ENCODE results near the gene CNTN5.

The CNTN5 gene

GRCh38 chr11:99640671-99641070 is 619.9 kb downstream of the CNTN5 start:
- DNase-seq = no peak

- DNase-seq = no peak
These were observed 625.2 kb downstream of the CNTN5 start for GRCh38 chr11:99645934-99646333.

- no peak for DNase-seq
These were observed 649.4 kb downstream of the CNTN5 start for GRCh38 chr11:99670067-99670676.

GRCh38 chr11:99671808-99672409 is 651.2 kb downstream of the CNTN5 start:
- DNase-seq = no peak

GRCh38 chr11:99676292-99676691 is 655.5 kb downstream of the CNTN5 start:
- no peak for DNase-seq

GRCh38 chr11:99682171-99682570 is 661.4 kb downstream of the CNTN5 start:
- no peak for DNase-seq

GRCh38 chr11:99682646-99683045 is 661.9 kb downstream of the CNTN5 start:
- DNase-seq = no peak

GRCh38 chr11:99683933-99684332 is 663.2 kb downstream of the CNTN5 start:
- no peak for DNase-seq

- no peak for DNase-seq
These were observed 666.1 kb downstream of the CNTN5 start for GRCh38 chr11:99686838-99687237.

GRCh38 chr11:99687320-99687719 is 666.6 kb downstream of the CNTN5 start:
- DNase-seq = no peak

GRCh38 chr11:99693941-99694492 is 673.3 kb downstream of the CNTN5 start:
- no peak for DNase-seq

- no peak for DNase-seq
These were observed 674.4 kb downstream of the CNTN5 start for GRCh38 chr11:99695106-99695505.

- no peak for DNase-seq
These were observed 686.1 kb downstream of the CNTN5 start for GRCh38 chr11:99706848-99707247.

- DNase-seq = no peak
These were observed 688.4 kb downstream of the CNTN5 start for GRCh38 chr11:99708928-99709672.

GRCh38 chr11:99716302-99716701 is 695.6 kb downstream of the CNTN5 start:
- no peak for DNase-seq

GRCh38 chr11:99718291-99718690 is 697.5 kb downstream of the CNTN5 start:
- no peak for DNase-seq

- no peak for DNase-seq
These were observed 718.8 kb downstream of the CNTN5 start for GRCh38 chr11:99739464-99740089.

- no peak for DNase-seq
These were observed 721.8 kb downstream of the CNTN5 start for GRCh38 chr11:99742501-99742900.

- DNase-seq = no peak
These were observed 739.0 kb downstream of the CNTN5 start for GRCh38 chr11:99759787-99760186.

GRCh38 chr11:99766811-99767210 is 746.1 kb downstream of the CNTN5 start:
- no peak for DNase-seq

- DNase-seq = no peak
These were observed 752.9 kb downstream of the CNTN5 start for GRCh38 chr11:99773646-99774045.

GRCh38 chr11:99781074-99781473 is 760.3 kb downstream of the CNTN5 start:
- no peak for DNase-seq

- DNase-seq = no peak
These were observed 770.6 kb downstream of the CNTN5 start for GRCh38 chr11:99791354-99791753.

GRCh38 chr11:99795999-99796398 is 775.2 kb downstream of the CNTN5 start:
- DNase-seq = no peak
